Heart left ventricle (tissue), 16 donors: ENCODE measurements around the gene MSANTD3. TPM values are rescaled to one million over a fixed set of nuclear protein-coding genes. Genes with fewer than 3 reads are reported as not detected.

Experiments used
- ATAC-seq, 4 donors: fragments of 200-7000 bp; cut with Tn5 transposase; one replicate each; pipeline ENCODE4 v1.9.1; 2020 to 2022; ENCODE audit warnings: moderate library complexity in 4 of 4, mild to moderate bottlenecking in 3 of 4, moderate number of reproducible peaks in 1 of 4
- DNase-seq, 5 donors: peaks; one replicate each; pipeline ENCODE4 v3.0.0-alpha.2; 2020
- H3K27ac ChIP-seq, 12 donors: fragments of 200-600 bp; sonication (generic) in 4 of 12; one replicate each; pipeline versions ENCODE4 v1.5.0 to v1.8.0; 2016 to 2022; ENCODE audit warnings: mild to moderate bottlenecking in 2 of 12
- H3K27me3 ChIP-seq, 9 donors: fragments of 200-600 bp; sonication (generic) in 2 of 9; one replicate each; pipeline versions ENCODE4 v1.5.1 to v1.8.0; 2016 to 2022; ENCODE audit warnings: mild to moderate bottlenecking in 3 of 9
- H3K36me3 ChIP-seq, 9 donors: fragments of 200-600 bp; sonication (generic) in 2 of 9; one replicate each; pipeline versions ENCODE4 v1.5.0 to v1.8.0; 2018 to 2022; ENCODE audit warnings: mild to moderate bottlenecking in 2 of 9
- H3K4me1 ChIP-seq, 12 donors: fragments of 200-600 bp; sonication (generic) in 4 of 12; one replicate each; pipeline versions ENCODE4 v1.5.0 to v1.8.0; 2016 to 2022; ENCODE audit warnings: mild to moderate bottlenecking in 3 of 12
- H3K4me3 ChIP-seq, 12 donors: fragments of 200-600 bp; sonication (generic) in 4 of 12; one replicate each; pipeline versions ENCODE4 v1.5.0 to v1.8.0; 2017 to 2022; ENCODE audit warnings: mild to moderate bottlenecking in 9 of 12, moderate library complexity in 4 of 12
- H3K9me3 ChIP-seq, 12 donors: fragments of 200-600 bp; sonication (generic) in 4 of 12; one replicate each; pipeline versions ENCODE4 v1.5.0 to v1.8.0; 2016 to 2022; ENCODE audit warnings: mild to moderate bottlenecking in 1 of 12
- POLR2A ChIP-seq, 2 donors: fragments of 450-650 bp; IDR thresholded peaks; one replicate each; pipeline ENCODE4 v1.6.1; 2017; ENCODE audit warnings: antibody characterized with exemption in 2 of 2, mild to moderate bottlenecking in 2 of 2, moderate library complexity in 2 of 2
- WGBS, 4 donors: extraction: QIAGEN DNeasy Blood & Tissue Kit in 2 of 4; methylation state at CpG; one replicate each; pipeline versions ENCODE4 v1.1.5 to v1.1.7; 2013 to 2018; 5-methylcytosine and 5-hydroxymethylcytosine counted together
- intact Hi-C, 10 donors: fragments of 100-400 bp; cut with DNase I; formaldehyde crosslinking; loops; one replicate each; pipeline versions ENCODE4 v1.11.1 to v1.14.2; 2022
- polyA plus RNA-seq, 2 donors: library from polyadenylated mRNA; stranded (reverse); fragments of 200-250 nt; gene quantifications; one replicate each; pipeline ENCODE4 v1.2.3, GENCODE V29; 2013
- total RNA-seq, 9 donors: library from RNA; depleted of rRNA in 2 of 9; stranded (reverse); fragments of >200 nt in 2 of 9; fragmentation: NEBNext Ultra II Directional in 3 of 9; extraction: Animal tissue kit (Norgen Biotek cat#: 25700) in 3 of 9; gene quantifications; one replicate each; pipeline versions ENCODE4 v1.1.0 to v1.2.4, GENCODE V29; 2016 to 2023
- TF ChIP-seq, protein P1 (sequence below), 12 donors: fragments of 200-600 bp; sonication (generic) in 4 of 12; IDR thresholded peaks; one replicate each; pipeline versions ENCODE4 v1.5.0 to v1.8.0; 2018 to 2022; ENCODE audit warnings: antibody characterized with exemption in 12 of 12, mild to moderate bottlenecking in 5 of 12
- donor health status: ischemic (EF 13 %, LVEDD 7.1; RV severe dilation, severe dysfunction).
- donor health status: healthy with polysubstance abuse.
- donor health status: DM: no; HTN: yes; CAD: no.
- donor health status: DM: no; HTN: no; CAD: no.
- donor health status: ischemic (EF 25% LVEDD 6.9; RV normal size, moderate dysfunction).
- donor health status: ischemic (EF 25% LVEDD 5.7; RV mildly dilated, moderate dysfunction).
- donor health status: healthy.
- donor health status: DM: yes; HTN: yes; CAD: no.
- donor health status: ischemic (EF 35%, LVEDD 5.7; RV mildly dilated, moderate dysfunction).
- donor health status: nonischemic (EF 11% LVEDD 7.7; RV severe dilation, severe dysfunction).
- donor health status: DM: yes; HTN: yes; CAD: no.
- donor health status: PGD.
- donor health status: ischemic (EF 29% LVEDD 5.4; RV normal size, mild dysfunction).
- donor health status: nonischemic (EF 23%, LVEDD 6.1; RV moderate dilation, normal function).

The MSANTD3 gene
- total and polyA plus RNA-seq, 11 donors, result 14.3 to 60.5 (median 24.1) TPM

DNA sequence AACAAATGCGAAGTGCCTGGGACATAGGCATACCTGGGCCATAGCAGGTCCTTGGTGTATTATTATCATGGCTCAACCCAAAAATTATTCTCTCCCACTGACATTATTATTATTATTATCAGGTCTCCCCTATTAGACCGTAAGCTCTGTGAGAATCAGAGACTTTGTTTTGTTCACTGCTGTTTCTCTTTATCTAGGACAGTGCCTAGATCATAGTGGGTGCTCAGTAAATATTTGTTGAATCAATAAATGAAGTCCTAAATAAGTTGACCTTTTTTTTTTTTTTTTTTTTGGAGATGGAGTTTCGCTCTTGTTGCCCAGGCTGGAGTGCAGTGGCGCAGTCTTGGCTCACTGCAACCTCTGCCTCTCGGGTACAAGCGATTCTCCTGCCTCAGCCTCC is 41.1 kb downstream of the MSANTD3 start:
- WGBS, 4 donors, result 82 to 98% (median 94%) methylated on average over 6 of the region's 6 CpGs
- Histone ChIP-seq H3K4me1 (peaks cover 0 to 15% (median 0%) of the 10 kb centered on the region in 12 donors), H3K27me3 (peaks cover 0 to 11% (median 0%) of the 10 kb centered on the region in 9 donors), H3K9me3 (no peaks in the 10 kb centered on the region), H3K4me3 (no peak overlapping the region), H3K27ac (no peak overlapping the region), H3K36me3 (no peaks in the 10 kb centered on the region)
- intact Hi-C loops, result loop anchor here in 1 of 10 donors (10.0 kb wide), 1 partner anchor 63 kb away; no protein-coding TSS in a partner anchor
- TF ChIP-seq, protein P1, sequence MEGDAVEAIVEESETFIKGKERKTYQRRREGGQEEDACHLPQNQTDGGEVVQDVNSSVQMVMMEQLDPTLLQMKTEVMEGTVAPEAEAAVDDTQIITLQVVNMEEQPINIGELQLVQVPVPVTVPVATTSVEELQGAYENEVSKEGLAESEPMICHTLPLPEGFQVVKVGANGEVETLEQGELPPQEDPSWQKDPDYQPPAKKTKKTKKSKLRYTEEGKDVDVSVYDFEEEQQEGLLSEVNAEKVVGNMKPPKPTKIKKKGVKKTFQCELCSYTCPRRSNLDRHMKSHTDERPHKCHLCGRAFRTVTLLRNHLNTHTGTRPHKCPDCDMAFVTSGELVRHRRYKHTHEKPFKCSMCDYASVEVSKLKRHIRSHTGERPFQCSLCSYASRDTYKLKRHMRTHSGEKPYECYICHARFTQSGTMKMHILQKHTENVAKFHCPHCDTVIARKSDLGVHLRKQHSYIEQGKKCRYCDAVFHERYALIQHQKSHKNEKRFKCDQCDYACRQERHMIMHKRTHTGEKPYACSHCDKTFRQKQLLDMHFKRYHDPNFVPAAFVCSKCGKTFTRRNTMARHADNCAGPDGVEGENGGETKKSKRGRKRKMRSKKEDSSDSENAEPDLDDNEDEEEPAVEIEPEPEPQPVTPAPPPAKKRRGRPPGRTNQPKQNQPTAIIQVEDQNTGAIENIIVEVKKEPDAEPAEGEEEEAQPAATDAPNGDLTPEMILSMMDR (IDR thresholded peaks at IDR 0.05), result no peak
- TF ChIP-seq POLR2A (IDR thresholded peaks at IDR 0.05), result no peak
- DNase-seq (no peak), ATAC-seq (no peak)

DNA sequence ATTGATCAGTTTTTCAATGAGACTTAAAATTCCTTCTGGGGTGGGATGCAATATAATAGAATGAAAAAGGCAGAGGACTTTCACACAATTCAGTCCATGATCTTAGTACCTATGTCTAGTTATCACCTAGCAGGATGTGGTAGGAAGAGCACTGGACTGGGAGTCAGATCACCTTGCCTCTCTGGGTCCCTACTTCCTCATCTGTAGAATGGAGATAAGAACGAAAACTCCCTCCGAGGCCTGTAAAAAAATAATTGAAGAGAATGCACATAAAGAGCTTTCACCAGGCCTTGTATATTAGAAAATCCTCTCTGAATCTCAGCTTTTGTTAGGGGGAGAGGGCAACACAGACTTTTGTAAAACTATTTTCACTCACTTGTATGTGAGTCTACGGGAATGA is 45.3 kb downstream of the MSANTD3 start:
- ATAC-seq (no peak), DNase-seq (no peak)
- 50 to 92% (median 87%) methylated on average over 3 of the region's 3 CpGs for whole genome bisulfite sequencing, 4 donors
- Histone ChIP-seq H3K36me3 (no peaks in the 10 kb centered on the region), H3K27me3 (peaks cover 0 to 25% (median 0%) of the 10 kb centered on the region in 9 donors), H3K27ac (no peak overlapping the region), H3K4me1 (peaks cover 0 to 15% (median 1%) of the 10 kb centered on the region in 12 donors), H3K9me3 (no peaks in the 10 kb centered on the region), H3K4me3 (peak overlapping the region in 6 of 12 donors; percentile 48 to 86 (median 66))
- intact Hi-C loops, result no loop called here
- TF ChIP-seq, protein P1 (IDR thresholded peaks at IDR 0.05), result no peak
- no peak for TF ChIP-seq POLR2A (IDR thresholded peaks at IDR 0.05)

DNA sequence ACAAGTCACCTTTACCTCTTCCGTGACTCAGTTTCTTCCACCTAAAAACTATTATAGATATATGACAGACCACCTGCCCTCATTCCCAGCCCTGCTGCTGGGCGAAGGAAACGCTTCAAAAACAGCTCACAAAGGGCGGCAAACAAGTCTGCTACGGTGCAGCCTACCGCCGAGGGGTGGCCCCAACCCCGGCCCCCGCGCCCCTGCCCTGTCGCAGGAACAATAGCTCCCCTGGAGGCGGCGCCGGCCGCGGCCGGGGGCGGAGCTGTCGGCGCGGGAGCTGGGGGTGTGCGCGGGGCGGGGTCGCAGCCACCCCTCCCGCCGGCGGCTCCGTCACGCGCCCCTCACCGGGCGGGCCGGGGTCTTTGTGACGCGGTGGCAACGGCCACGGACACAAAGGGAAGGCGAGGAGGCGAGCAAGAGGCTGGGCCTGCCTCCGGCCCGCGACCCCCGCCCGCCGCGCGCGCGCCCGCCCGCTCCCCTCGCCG is 45.9 kb downstream of the MSANTD3 start, which contains the start of gene TMEFF1:
TMEFF1 (plus strand) TSS at position 362 of the 488 bp plus-strand sequence. CDS start 396 bp downstream, outside the sequence.
- peak; percentile 36 to 67 (median 37) for DNase-seq
- H3K9me3 ChIP-seq, result no peaks in the 10 kb centered on the region
- H3K4me3 ChIP-seq, result peak within 1 kb of the TSS; percentile 42 to 86 (median 62)
- WGBS, 4 donors, result 1 to 22% (median 7%) methylated on average over 1 to 54 of the region's 54 CpGs
- no peaks in the 10 kb centered on the region for H3K36me3 ChIP-seq
- H3K27me3 ChIP-seq, result peaks cover 0 to 25% (median 0%) of the 10 kb centered on the region in 9 donors
- peak; percentile 59 to 81 (median 70) for ATAC-seq
- TF ChIP-seq, protein P1 (IDR thresholded peaks at IDR 0.05), result peak in 6 of 12 donors; percentile 7 to 39 (median 28)
- TF ChIP-seq POLR2A (IDR thresholded peaks at IDR 0.05), result no peak
- intact Hi-C loops, result no loop called here
- H3K4me1 ChIP-seq, result peaks cover 0 to 15% (median 1%) of the 10 kb centered on the region in 12 donors
- peak within 1 kb of the TSS in 1 of 12 donors; percentile 11 for H3K27ac ChIP-seq

DNA sequence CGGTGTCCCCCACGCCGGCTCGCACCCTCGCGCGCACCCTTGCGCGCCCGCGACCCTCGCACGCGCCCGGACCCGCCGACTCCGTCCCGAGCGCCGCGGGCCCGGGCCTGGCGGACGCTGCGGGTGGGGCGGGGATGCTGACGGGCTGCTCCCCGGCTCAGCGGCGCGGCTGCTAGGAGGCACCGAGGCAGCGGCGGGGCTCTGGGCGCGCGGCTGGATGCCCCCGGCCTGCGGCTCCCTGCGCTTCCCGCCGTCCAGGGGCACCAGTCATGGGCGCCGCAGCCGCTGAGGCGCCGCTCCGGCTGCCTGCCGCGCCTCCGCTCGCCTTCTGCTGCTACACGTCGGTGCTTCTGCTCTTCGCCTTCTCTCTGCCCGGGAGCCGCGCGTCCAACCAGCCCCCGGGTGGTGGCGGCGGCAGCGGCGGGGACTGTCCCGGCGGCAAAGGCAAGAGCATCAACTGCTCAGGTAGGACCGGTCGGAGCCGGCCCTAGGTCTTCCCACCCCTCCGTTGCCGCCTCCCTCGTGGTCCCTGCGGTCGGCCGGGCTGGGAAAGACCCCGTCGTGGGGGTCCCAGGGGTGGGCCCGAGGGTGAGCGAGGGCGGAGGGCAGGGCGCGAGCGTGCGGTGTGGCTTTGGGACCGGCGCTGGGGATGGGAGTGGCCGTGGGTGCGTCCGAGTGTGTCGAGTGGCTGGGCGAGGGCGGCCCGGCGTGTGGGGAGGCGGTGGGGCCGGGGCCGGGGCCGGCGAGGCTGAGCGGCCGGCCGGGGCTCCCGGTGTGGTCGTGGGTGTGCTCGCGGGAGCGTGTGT is 46.5 kb downstream of the MSANTD3 start:
- Histone ChIP-seq H3K27ac (peak overlapping the region in 1 of 12 donors; percentile 11), H3K4me1 (peaks cover 0 to 15% (median 1%) of the 10 kb centered on the region in 12 donors), H3K4me3 (peak overlapping the region; percentile 42 to 86 (median 62)), H3K9me3 (no peaks in the 10 kb centered on the region), H3K27me3 (peaks cover 0 to 25% (median 0%) of the 10 kb centered on the region in 9 donors), H3K36me3 (no peaks in the 10 kb centered on the region)
- 0 to 1% (median 1%) methylated on average over 19 to 108 of the region's 108 CpGs for WGBS, 4 donors
- intact Hi-C loops, result no loop called here
- TF ChIP-seq, protein P1 (IDR thresholded peaks at IDR 0.05), result no peak
- TF ChIP-seq POLR2A (IDR thresholded peaks at IDR 0.05), result no peak
- ATAC-seq (peak in 3 of 4 donors; percentile 13 to 65 (median 60)), DNase-seq (peak in 3 of 5 donors; percentile 16 to 63 (median 21))
